ENCODE data around the gene APRT. TPM values are rescaled to one million over a fixed set of nuclear protein-coding genes. Genes with fewer than 3 reads are reported as not detected.

APRT gene
- total and polyA plus RNA-seq, 2 donors = 122 to 198 TPM

DNA sequence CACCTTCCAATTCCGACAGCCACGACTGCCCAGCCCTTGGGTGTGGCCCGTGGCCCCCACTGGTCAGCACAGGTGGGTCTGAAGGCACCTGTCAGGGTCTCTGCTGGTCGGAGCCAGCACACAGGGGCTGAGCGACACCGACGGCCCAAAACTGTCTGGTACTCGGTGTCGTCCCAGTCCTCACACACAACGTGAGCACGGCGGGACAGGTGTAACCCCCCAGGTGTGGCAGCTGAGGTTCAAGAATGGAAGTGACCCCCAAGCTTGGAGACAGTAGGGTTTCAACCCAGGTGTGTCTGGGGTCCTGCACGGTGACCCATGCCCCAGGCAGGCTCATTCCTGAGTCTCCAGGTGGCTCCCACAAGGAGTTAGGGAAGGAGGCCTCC lies 44.0 kb upstream of the APRT start:
- Histone ChIP-seq H3K27ac (ENCODE audit: low read depth in 1 of 2, low read length in 1 of 2) (peak overlapping the region in 1 of 2 donors; percentile 31), H3K36me3 (ENCODE audit: control insufficient read depth in 2 of 2, insufficient read depth in 2 of 2, low read length in 1 of 2) (peaks cover 14 to 26% of the 10 kb centered on the region in 2 donors), H3K9me3 (ENCODE audit: control insufficient read depth in 2 of 2, insufficient read depth in 1 of 2, low read length in 1 of 2) (peaks cover 0 to 3% of the 10 kb centered on the region in 2 donors), H3K4me3 (ENCODE audit: low read length in 2 of 2) (peak overlapping the region; percentile 32 to 94), H3K27me3 (ENCODE audit: control insufficient read depth in 2 of 2, insufficient read depth in 1 of 2, low read length in 1 of 2) (no peaks in the 10 kb centered on the region), H3K4me1 (ENCODE audit: control insufficient read depth in 2 of 2, insufficient read depth in 2 of 2, low read length in 2 of 2) (peaks cover 17 to 33% of the 10 kb centered on the region in 2 donors)
- 94% methylated on average over 13 of the region's 13 CpGs for WGBS
- DNase-seq (ENCODE audit: low read depth in 6 of 9, low spot score in 9 of 9) = no peak

DNA sequence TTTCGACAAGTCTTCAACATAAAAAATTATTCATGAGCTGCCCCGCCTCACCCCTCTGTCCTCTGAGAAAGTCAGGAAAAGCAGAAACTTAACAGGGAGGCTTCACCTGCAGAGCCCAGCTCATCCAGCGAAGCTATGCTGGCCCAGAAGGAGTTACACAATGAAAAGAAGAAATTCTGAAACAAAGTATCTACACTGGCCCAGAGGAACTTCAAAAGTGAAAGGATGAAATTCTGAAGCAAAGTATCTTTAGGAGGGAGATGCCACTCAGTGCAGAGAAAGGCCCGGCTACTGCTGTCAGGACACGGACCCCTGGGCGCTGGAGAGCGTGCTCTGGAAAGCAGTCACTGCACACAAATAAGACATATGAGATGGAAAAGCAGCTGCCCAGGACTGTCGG lies 43.4 kb upstream of the APRT start:
- peaks cover 0 to 3% of the 10 kb centered on the region in 2 donors for H3K9me3 ChIP-seq (ENCODE audit: control insufficient read depth in 2 of 2, insufficient read depth in 1 of 2, low read length in 1 of 2)
- H3K27me3 ChIP-seq (ENCODE audit: control insufficient read depth in 2 of 2, insufficient read depth in 1 of 2, low read length in 1 of 2) = no peaks in the 10 kb centered on the region
- 86% methylated on average over 8 of the region's 8 CpGs for WGBS
- peaks cover 17 to 33% of the 10 kb centered on the region in 2 donors for H3K4me1 ChIP-seq (ENCODE audit: control insufficient read depth in 2 of 2, insufficient read depth in 2 of 2, low read length in 2 of 2)
- DNase-seq (ENCODE audit: low read depth in 6 of 9, low spot score in 9 of 9) = no peak
- no peak overlapping the region for H3K4me3 ChIP-seq (ENCODE audit: low read length in 2 of 2)
- peaks cover 10 to 22% of the 10 kb centered on the region in 2 donors for H3K36me3 ChIP-seq (ENCODE audit: control insufficient read depth in 2 of 2, insufficient read depth in 2 of 2, low read length in 1 of 2)
- no peak overlapping the region for H3K27ac ChIP-seq (ENCODE audit: low read depth in 1 of 2, low read length in 1 of 2)

DNA sequence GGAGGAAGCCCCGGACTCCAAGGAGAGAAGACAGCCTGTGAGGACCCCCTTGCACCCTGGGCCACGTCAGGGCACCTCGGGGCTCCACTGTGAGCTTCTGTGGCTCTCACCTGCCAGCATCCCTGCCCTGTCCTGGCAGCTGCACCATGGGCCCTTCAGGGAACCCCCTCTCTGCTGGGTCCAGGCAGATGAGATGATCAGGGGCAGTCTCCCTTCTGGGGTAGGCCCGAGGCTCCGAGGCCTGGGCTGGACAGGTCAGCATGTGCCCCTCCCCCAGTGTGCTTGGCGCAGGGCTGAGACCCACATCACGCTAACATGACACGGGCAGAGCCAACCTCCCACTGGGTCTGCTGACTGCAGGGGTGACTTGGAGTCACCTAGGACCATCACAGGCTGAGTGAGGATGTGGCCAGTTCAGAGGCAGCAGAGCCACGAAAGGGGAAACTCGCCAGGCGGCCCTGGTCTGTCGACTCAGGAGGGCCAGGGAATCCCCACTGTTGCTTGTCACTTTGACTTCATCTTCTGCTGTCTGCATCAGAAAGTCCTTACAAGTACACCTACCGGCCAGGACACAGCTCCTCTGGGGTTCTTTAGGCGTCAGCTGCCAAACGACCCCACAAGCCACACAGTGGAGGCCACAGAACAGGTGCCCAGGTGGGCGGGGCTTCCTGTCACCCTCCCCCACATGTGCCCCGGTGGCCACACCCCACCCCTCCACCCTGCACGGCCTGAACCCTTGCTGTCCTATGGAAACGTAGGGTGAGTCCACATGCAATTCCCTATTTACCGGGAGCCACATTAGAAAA lies 42.8 kb upstream of the APRT start:
- Histone ChIP-seq H3K36me3 (ENCODE audit: control insufficient read depth in 2 of 2, insufficient read depth in 2 of 2, low read length in 1 of 2) (peaks cover 9 to 19% of the 10 kb centered on the region in 2 donors), H3K4me1 (ENCODE audit: control insufficient read depth in 2 of 2, insufficient read depth in 2 of 2, low read length in 2 of 2) (peaks cover 17 to 33% of the 10 kb centered on the region in 2 donors), H3K4me3 (ENCODE audit: low read length in 2 of 2) (no peak overlapping the region), H3K9me3 (ENCODE audit: control insufficient read depth in 2 of 2, insufficient read depth in 1 of 2, low read length in 1 of 2) (peaks cover 0 to 3% of the 10 kb centered on the region in 2 donors), H3K27ac (ENCODE audit: low read depth in 1 of 2, low read length in 1 of 2) (no peak overlapping the region), H3K27me3 (ENCODE audit: control insufficient read depth in 2 of 2, insufficient read depth in 1 of 2, low read length in 1 of 2) (no peaks in the 10 kb centered on the region)
- DNase-seq (ENCODE audit: low read depth in 6 of 9, low spot score in 9 of 9) = peak in 2 of 9 donors; percentile 29 to 54
- WGBS = 48% methylated on average over 20 of the region's 20 CpGs

DNA sequence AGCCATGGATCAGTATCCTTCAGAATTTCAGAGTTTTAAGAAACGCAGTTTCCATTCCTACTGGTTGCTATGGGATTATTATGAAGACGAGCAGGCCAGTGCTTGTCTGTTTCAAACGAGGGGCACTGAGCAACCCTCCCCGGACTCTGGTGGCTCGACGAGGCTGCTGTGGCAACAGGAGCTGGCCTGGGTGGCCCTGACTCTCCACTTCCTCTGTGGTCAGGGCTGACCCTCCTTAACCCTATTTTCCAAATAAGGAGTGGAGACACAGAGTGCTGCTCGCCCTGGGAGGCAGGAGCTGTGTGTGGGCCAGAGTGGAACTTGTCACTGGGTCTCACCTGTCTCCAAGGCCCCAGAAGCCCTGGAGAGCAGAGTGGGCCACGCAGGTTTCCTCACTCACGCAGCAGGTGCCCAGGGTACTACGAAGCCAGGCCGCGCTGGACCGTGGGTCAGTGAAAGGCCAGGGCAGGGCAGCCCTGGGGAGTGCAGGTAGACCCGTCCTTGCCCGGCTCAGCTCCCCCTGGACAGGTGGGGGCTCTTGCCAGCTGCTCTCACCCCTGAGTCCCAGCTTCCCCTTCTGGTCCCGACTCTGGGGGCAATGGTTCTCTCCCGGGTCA lies 41.7 kb upstream of the APRT start:
- Histone ChIP-seq H3K4me1 (ENCODE audit: control insufficient read depth in 2 of 2, insufficient read depth in 2 of 2, low read length in 2 of 2) (peaks cover 15 to 32% of the 10 kb centered on the region in 2 donors), H3K9me3 (ENCODE audit: control insufficient read depth in 2 of 2, insufficient read depth in 1 of 2, low read length in 1 of 2) (peaks cover 0 to 3% of the 10 kb centered on the region in 2 donors), H3K4me3 (ENCODE audit: low read length in 2 of 2) (no peak overlapping the region), H3K27me3 (ENCODE audit: control insufficient read depth in 2 of 2, insufficient read depth in 1 of 2, low read length in 1 of 2) (no peaks in the 10 kb centered on the region), H3K36me3 (ENCODE audit: control insufficient read depth in 2 of 2, insufficient read depth in 2 of 2, low read length in 1 of 2) (peaks cover 7 to 9% of the 10 kb centered on the region in 2 donors), H3K27ac (ENCODE audit: low read depth in 1 of 2, low read length in 1 of 2) (no peak overlapping the region)
- DNase-seq (ENCODE audit: low read depth in 6 of 9, low spot score in 9 of 9) = no peak
- WGBS = 95% methylated on average over 17 of the region's 17 CpGs

DNA sequence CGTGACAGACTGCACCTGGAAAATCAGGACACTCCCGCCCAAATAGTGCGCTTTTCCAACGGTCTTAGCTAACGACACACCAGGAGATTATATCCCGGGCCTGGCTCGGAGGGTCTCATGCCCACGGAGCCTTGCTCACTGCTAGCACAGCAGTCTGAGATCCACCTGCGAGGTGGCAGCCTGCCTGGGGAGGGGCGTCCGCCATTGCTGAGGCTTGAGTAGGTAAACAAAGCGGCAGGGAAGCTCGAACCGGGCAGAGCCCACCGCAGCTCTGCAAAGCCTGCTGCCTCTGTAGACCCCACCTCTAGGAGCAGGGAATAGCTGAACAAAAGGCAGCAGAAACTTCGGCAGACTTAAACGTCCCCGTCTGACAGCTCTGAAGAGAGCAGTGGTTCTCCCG lies 39.9 kb upstream of the APRT start:
- peaks cover 8 to 21% of the 10 kb centered on the region in 2 donors for H3K4me1 ChIP-seq (ENCODE audit: control insufficient read depth in 2 of 2, insufficient read depth in 2 of 2, low read length in 2 of 2)
- H3K9me3 ChIP-seq (ENCODE audit: control insufficient read depth in 2 of 2, insufficient read depth in 1 of 2, low read length in 1 of 2) = peaks cover 0 to 3% of the 10 kb centered on the region in 2 donors
- no peaks in the 10 kb centered on the region for H3K27me3 ChIP-seq (ENCODE audit: control insufficient read depth in 2 of 2, insufficient read depth in 1 of 2, low read length in 1 of 2)
- DNase-seq (ENCODE audit: low read depth in 6 of 9, low spot score in 9 of 9) = no peak
- 95% methylated on average over 19 of the region's 19 CpGs for WGBS
- H3K36me3 ChIP-seq (ENCODE audit: control insufficient read depth in 2 of 2, insufficient read depth in 2 of 2, low read length in 1 of 2) = peaks cover 7 to 9% of the 10 kb centered on the region in 2 donors
- no peak overlapping the region for H3K27ac ChIP-seq (ENCODE audit: low read depth in 1 of 2, low read length in 1 of 2)
- no peak overlapping the region for H3K4me3 ChIP-seq (ENCODE audit: low read length in 2 of 2)

DNA sequence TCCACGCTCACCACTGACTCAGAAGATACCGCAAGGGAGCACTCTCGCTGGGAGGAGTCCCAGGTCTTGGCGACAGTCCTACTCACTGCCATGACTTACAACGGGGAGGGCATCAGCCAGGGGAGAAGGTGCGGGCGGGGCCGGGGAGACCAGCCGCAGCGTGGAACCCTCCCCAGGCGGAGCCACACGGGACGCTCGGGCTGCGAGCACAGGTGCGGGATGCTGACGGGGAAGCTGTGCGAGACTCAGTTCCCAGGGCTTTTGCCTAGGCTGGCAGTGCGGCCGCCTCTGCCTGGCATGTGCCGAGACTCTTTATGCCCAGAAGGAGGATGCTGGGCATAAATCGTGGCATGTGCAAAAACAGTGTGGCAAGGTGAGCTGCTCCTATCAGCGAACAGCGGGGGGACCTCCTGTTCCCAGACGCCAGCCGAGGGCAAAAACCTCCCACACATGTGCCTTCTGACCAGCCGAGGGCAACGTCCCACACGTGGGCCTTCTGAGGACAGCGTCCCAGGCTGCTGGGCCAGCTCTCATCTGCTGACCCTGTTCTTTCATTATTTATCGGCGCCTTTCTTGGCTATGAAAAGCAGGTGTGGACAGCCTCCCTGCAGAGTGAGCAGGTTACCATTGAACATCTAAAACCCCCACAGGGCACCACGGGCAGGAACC lies 38.9 kb upstream of the APRT start:
- Histone ChIP-seq H3K9me3 (ENCODE audit: control insufficient read depth in 2 of 2, insufficient read depth in 1 of 2, low read length in 1 of 2) (peaks cover 0 to 3% of the 10 kb centered on the region in 2 donors), H3K4me1 (ENCODE audit: control insufficient read depth in 2 of 2, insufficient read depth in 2 of 2, low read length in 2 of 2) (peaks cover 3 to 14% of the 10 kb centered on the region in 2 donors), H3K36me3 (ENCODE audit: control insufficient read depth in 2 of 2, insufficient read depth in 2 of 2, low read length in 1 of 2) (peaks cover 7 to 9% of the 10 kb centered on the region in 2 donors), H3K27me3 (ENCODE audit: control insufficient read depth in 2 of 2, insufficient read depth in 1 of 2, low read length in 1 of 2) (no peaks in the 10 kb centered on the region), H3K4me3 (ENCODE audit: low read length in 2 of 2) (no peak overlapping the region), H3K27ac (ENCODE audit: low read depth in 1 of 2, low read length in 1 of 2) (no peak overlapping the region)
- WGBS = 94% methylated on average over 33 of the region's 33 CpGs
- no peak for DNase-seq (ENCODE audit: low read depth in 6 of 9, low spot score in 9 of 9)

DNA sequence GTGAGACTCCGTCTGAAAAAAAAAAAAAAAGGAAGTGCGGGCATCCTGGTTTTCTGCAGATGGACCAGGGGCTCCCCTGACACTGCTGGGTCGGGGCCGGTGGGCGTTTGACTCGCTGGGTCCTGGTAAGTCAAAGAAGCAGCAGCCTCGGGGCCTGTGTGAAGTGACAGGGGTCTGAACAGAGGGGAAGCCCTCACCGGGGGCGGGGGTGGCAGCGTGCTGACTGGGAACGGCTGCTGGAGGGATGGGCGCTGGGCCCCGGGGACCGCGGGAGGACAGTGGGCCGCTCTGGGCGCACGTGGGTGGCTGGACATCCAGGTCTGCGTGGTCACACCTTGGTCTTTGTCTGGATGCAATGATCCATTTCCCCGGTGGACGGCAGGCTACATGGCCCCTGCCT lies 36.8 kb upstream of the APRT start:
- H3K36me3 ChIP-seq (ENCODE audit: control insufficient read depth in 2 of 2, insufficient read depth in 2 of 2, low read length in 1 of 2) = peaks cover 7 to 9% of the 10 kb centered on the region in 2 donors
- H3K27me3 ChIP-seq (ENCODE audit: control insufficient read depth in 2 of 2, insufficient read depth in 1 of 2, low read length in 1 of 2) = no peaks in the 10 kb centered on the region
- no peak overlapping the region for H3K4me3 ChIP-seq (ENCODE audit: low read length in 2 of 2)
- no peak for DNase-seq (ENCODE audit: low read depth in 6 of 9, low spot score in 9 of 9)
- H3K4me1 ChIP-seq (ENCODE audit: control insufficient read depth in 2 of 2, insufficient read depth in 2 of 2, low read length in 2 of 2) = no peaks in the 10 kb centered on the region
- H3K27ac ChIP-seq (ENCODE audit: low read depth in 1 of 2, low read length in 1 of 2) = no peak overlapping the region
- no peaks in the 10 kb centered on the region for H3K9me3 ChIP-seq (ENCODE audit: control insufficient read depth in 2 of 2, insufficient read depth in 1 of 2, low read length in 1 of 2)
- WGBS = 95% methylated on average over 21 of the region's 21 CpGs

DNA sequence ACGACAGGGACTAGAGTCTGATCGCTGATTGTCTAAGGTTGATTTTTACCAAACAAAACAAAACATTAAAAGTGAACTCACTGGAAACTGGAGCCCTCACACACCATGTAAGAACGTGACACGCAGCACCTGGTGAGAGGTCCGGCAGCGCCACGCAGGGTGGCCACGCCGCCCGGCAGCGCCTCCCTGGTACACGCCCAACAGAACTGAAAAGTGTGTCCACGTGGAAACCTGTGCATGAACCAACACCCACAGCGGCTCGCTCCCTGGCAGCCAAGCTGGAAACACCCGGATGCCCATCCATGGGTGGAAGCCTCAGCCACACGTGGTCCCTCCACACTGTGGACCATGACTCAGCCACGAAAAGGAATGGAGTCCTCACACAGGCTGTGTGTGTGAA lies 35.9 kb upstream of the APRT start:
- H3K27me3 ChIP-seq (ENCODE audit: control insufficient read depth in 2 of 2, insufficient read depth in 1 of 2, low read length in 1 of 2) = no peaks in the 10 kb centered on the region
- DNase-seq (ENCODE audit: low read depth in 6 of 9, low spot score in 9 of 9) = no peak
- no peak overlapping the region for H3K4me3 ChIP-seq (ENCODE audit: low read length in 2 of 2)
- no peaks in the 10 kb centered on the region for H3K4me1 ChIP-seq (ENCODE audit: control insufficient read depth in 2 of 2, insufficient read depth in 2 of 2, low read length in 2 of 2)
- no peak overlapping the region for H3K27ac ChIP-seq (ENCODE audit: low read depth in 1 of 2, low read length in 1 of 2)
- 92% methylated on average over 18 of the region's 18 CpGs for WGBS
- peaks cover 7 to 9% of the 10 kb centered on the region in 2 donors for H3K36me3 ChIP-seq (ENCODE audit: control insufficient read depth in 2 of 2, insufficient read depth in 2 of 2, low read length in 1 of 2)
- no peaks in the 10 kb centered on the region for H3K9me3 ChIP-seq (ENCODE audit: control insufficient read depth in 2 of 2, insufficient read depth in 1 of 2, low read length in 1 of 2)

DNA sequence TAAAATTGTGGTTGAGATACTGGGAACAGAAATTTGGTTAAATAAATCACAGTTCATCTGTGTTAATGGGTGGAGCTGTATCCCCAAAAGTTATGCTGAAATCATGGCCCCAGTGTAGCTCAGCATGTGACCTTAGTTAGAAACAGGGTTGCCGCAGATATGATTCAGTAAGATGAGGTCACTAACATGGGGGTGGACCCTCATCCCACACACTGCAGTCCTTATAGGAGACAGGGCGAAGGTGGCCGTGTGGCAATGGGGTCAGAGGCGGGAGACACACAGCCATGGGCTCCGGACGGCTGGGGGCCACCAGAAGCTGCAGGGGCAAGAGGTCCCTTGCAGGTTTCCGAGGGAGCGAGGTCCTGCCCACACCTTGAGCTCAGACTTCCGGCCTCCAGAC lies 34.4 kb upstream of the APRT start:
- Histone ChIP-seq H3K4me3 (ENCODE audit: low read length in 2 of 2) (no peak overlapping the region), H3K27me3 (ENCODE audit: control insufficient read depth in 2 of 2, insufficient read depth in 1 of 2, low read length in 1 of 2) (no peaks in the 10 kb centered on the region), H3K9me3 (ENCODE audit: control insufficient read depth in 2 of 2, insufficient read depth in 1 of 2, low read length in 1 of 2) (no peaks in the 10 kb centered on the region), H3K36me3 (ENCODE audit: control insufficient read depth in 2 of 2, insufficient read depth in 2 of 2, low read length in 1 of 2) (peaks cover 7 to 9% of the 10 kb centered on the region in 2 donors), H3K4me1 (ENCODE audit: control insufficient read depth in 2 of 2, insufficient read depth in 2 of 2, low read length in 2 of 2) (no peaks in the 10 kb centered on the region), H3K27ac (ENCODE audit: low read depth in 1 of 2, low read length in 1 of 2) (no peak overlapping the region)
- 98% methylated on average over 9 of the region's 9 CpGs for WGBS
- no peak for DNase-seq (ENCODE audit: low read depth in 6 of 9, low spot score in 9 of 9)

Data from thymus (tissue), 11 donors.